ENCODE measurements around the gene UCHL5.

GRCh38 chr1:192973988-192974387 is 85.2 kb downstream of the UCHL5 start:
- no peak for TF ChIP-seq POLR2AphosphoS5 (IDR thresholded peaks at IDR 0.05; ENCODE audit: insufficient read depth, low read depth, low read length)
- TF ChIP-seq CTCF (IDR thresholded peaks at IDR 0.05; ENCODE audit: extremely low read depth in 1 of 2, insufficient read depth in 1 of 2, low read depth in 1 of 2, low read length in 2 of 2): no peak
- TF ChIP-seq POLR2A (IDR thresholded peaks at IDR 0.05; ENCODE audit: low read depth, low read length): no peak

Measured in endothelial cell of umbilical vein (primary cell).